ENCODE data around the gene IGFBP2. TPM values are rescaled to one million over a fixed set of nuclear protein-coding genes. Genes with fewer than 3 reads are reported as not detected.

IGFBP2 gene
- total RNA-seq, 4 donors from 2014 or later, result 59.5 to 398 (median 102) TPM

GRCh38 chr2:216678098-216678465 is 44.9 kb downstream of the IGFBP2 start:
- Histone ChIP-seq H3K4me1 (peaks cover under 1 to 13% of the 10 kb centered on the region in 2 donors), H3K36me3 (no peaks in the 10 kb centered on the region), H3K27me3 (no peaks in the 10 kb centered on the region), H3K4me3 (no peak overlapping the region), H3K27ac (peak overlapping the region; percentile 81 to 93), H3K9me3 (no peaks in the 10 kb centered on the region)
- TF ChIP-seq CTCF (IDR thresholded peaks at IDR 0.05) (no peak), POLR2A (IDR thresholded peaks at IDR 0.05) (no peak)
- DNase-seq, result no peak
- intact Hi-C loops (cut with DNase I; ENCODE audit: low total_unique reads), result no loop called here

GRCh38 chr2:216678813-216679657 is 45.8 kb downstream of the IGFBP2 start:
- peaks cover 4 to 17% of the 10 kb centered on the region in 2 donors for H3K4me1 ChIP-seq
- DNase-seq, result no peak
- H3K4me3 ChIP-seq, result no peak overlapping the region
- intact Hi-C loops (cut with DNase I; ENCODE audit: low total_unique reads), result no loop called here
- H3K36me3 ChIP-seq, result no peaks in the 10 kb centered on the region
- H3K9me3 ChIP-seq, result no peaks in the 10 kb centered on the region
- H3K27me3 ChIP-seq, result no peaks in the 10 kb centered on the region
- H3K27ac ChIP-seq, result peak overlapping the region; percentile 81 to 93
- no peak for TF ChIP-seq CTCF (IDR thresholded peaks at IDR 0.05)
- no peak for TF ChIP-seq POLR2A (IDR thresholded peaks at IDR 0.05)

- DNase-seq, result peak in 1 of 2 donors; percentile 58
Observed at GRCh38 chr2:216679658-216680024, 46.4 kb downstream of the IGFBP2 start.

GRCh38 chr2:216680951-216681629 is 47.9 kb downstream of the IGFBP2 start:
- Histone ChIP-seq H3K9me3 (no peaks in the 10 kb centered on the region), H3K4me3 (no peak overlapping the region), H3K27ac (peak overlapping the region; percentile 81 to 93), H3K4me1 (peaks cover 10 to 24% of the 10 kb centered on the region in 2 donors), H3K27me3 (no peaks in the 10 kb centered on the region), H3K36me3 (no peaks in the 10 kb centered on the region)
- TF ChIP-seq CTCF (IDR thresholded peaks at IDR 0.05) (no peak), POLR2A (IDR thresholded peaks at IDR 0.05) (no peak)
- no peak for DNase-seq
- intact Hi-C loops (cut with DNase I; ENCODE audit: low total_unique reads), result loop anchor here (10.0 kb wide), 2 partner anchors 834 to 1034 kb away; no protein-coding TSS in a partner anchor

More at GRCh38 chr2:216679658-216680024, 46.4 kb downstream of the IGFBP2 start:
- intact Hi-C loops (cut with DNase I; ENCODE audit: low total_unique reads), result loop anchor here (10.0 kb wide), 2 partner anchors 835 to 1035 kb away; no protein-coding TSS in a partner anchor
- TF ChIP-seq CTCF (IDR thresholded peaks at IDR 0.05) (no peak), POLR2A (IDR thresholded peaks at IDR 0.05) (no peak)
- no peaks in the 10 kb centered on the region for H3K36me3 ChIP-seq
- peak overlapping the region; percentile 81 to 93 for H3K27ac ChIP-seq
- H3K27me3 ChIP-seq, result no peaks in the 10 kb centered on the region
- H3K9me3 ChIP-seq, result no peaks in the 10 kb centered on the region
- no peak overlapping the region for H3K4me3 ChIP-seq
- peaks cover 10 to 20% of the 10 kb centered on the region in 2 donors for H3K4me1 ChIP-seq

GRCh38 chr2:216681683-216682082 is 48.5 kb downstream of the IGFBP2 start:
- Histone ChIP-seq H3K27ac (peak overlapping the region; percentile 81 to 93), H3K4me1 (peaks cover 10 to 27% of the 10 kb centered on the region in 2 donors), H3K9me3 (no peaks in the 10 kb centered on the region), H3K27me3 (no peaks in the 10 kb centered on the region), H3K4me3 (no peak overlapping the region), H3K36me3 (no peaks in the 10 kb centered on the region)
- TF ChIP-seq POLR2A (IDR thresholded peaks at IDR 0.05) (no peak), CTCF (IDR thresholded peaks at IDR 0.05) (no peak)
- no peak for DNase-seq
- intact Hi-C loops (cut with DNase I; ENCODE audit: low total_unique reads), result loop anchor here (10.0 kb wide), 2 partner anchors 833 to 1033 kb away; no protein-coding TSS in a partner anchor

All from uterus (tissue), 4 donors.